OCI-LY7 (cell line): ENCODE results near the gene RRAS. TPM values are rescaled to one million over a fixed set of nuclear protein-coding genes. Genes with fewer than 3 reads are reported as not detected.

Experiments
- BruUV-seq: library from RNA; stranded (reverse); fragments of 400-500 nt; replicated peaks from 2 replicates; lab custom pipeline; 2021; lab: Mats Ljungman, UMichigan
- CTCF ChIA-PET: fragments of 300-600 bp; sonication (Branson Sonifier 250); formaldehyde crosslinking; loops from one replicate; lab custom pipeline; 2022; ENCODE audit warnings: antibody characterized with exemption; ENCODE audit not compliant: unreplicated experiment; lab: Charles Lee
- POLR2A ChIA-PET: fragments of 300-600 bp; sonication (Branson Sonifier 250); formaldehyde crosslinking; loops from one replicate; lab custom pipeline; 2022; ENCODE audit warnings: antibody characterized with exemption; lab: Charles Lee
- DNase-seq: peaks from one replicate; pipeline ENCODE4 v3.0.0-alpha.2; 2015; ENCODE audit warnings: low spot score
- H2AFZ ChIP-seq: fragments of 200-600 bp; sonication (generic), shearing (Covaris generic); 2 replicates; pipeline ENCODE4 v1.6.1; 2014; ENCODE audit warnings: mild to moderate bottlenecking, antibody characterized with exemption, low read length, moderate library complexity
- H3K27ac ChIP-seq: fragments of 200-600 bp; sonication (generic); 2 replicates; pipeline ENCODE4 v1.5.1; 2014; ENCODE audit warnings: mixed run types, low read depth, mild to moderate bottlenecking, moderate library complexity, low read length, inconsistent platforms; ENCODE audit not compliant: poor library complexity, severe bottlenecking
- H3K36me3 ChIP-seq: fragments of 200-600 bp; sonication (generic); 2 replicates; pipeline ENCODE4 v1.6.1; 2014; ENCODE audit warnings: mild to moderate bottlenecking, antibody characterized with exemption, low read length, moderate library complexity, mixed read lengths; ENCODE audit not compliant: insufficient read depth
- H3K4me1 ChIP-seq: fragments of 200-600 bp; sonication (generic); 2 replicates; pipeline ENCODE4 v1.5.1; 2014; ENCODE audit warnings: mild to moderate bottlenecking, low read length; ENCODE audit not compliant: insufficient read depth, poor library complexity, severe bottlenecking
- H3K4me2 ChIP-seq: fragments of 200-600 bp; sonication (generic); 2 replicates; pipeline ENCODE4 v1.6.1; 2014; ENCODE audit warnings: mild to moderate bottlenecking, low read length
- H3K4me3 ChIP-seq: fragments of 200-600 bp; sonication (generic); 2 replicates; pipeline ENCODE4 v1.5.1; 2014; ENCODE audit warnings: mild to moderate bottlenecking, low read depth, low read length; ENCODE audit not compliant: poor library complexity, severe bottlenecking
- H3K79me2 ChIP-seq: fragments of 200-600 bp; sonication (generic); 2 replicates; pipeline ENCODE4 v1.6.1; 2016; ENCODE audit warnings: low read depth, mild to moderate bottlenecking, low read length, moderate library complexity, mixed read lengths; ENCODE audit not compliant: insufficient read depth
- H3K9me2 ChIP-seq: fragments of 200-600 bp; sonication (generic); 2 replicates; pipeline ENCODE4 v1.6.1; 2016; ENCODE audit warnings: mild to moderate bottlenecking, low read length, mixed read lengths; ENCODE audit not compliant: insufficient read depth
- H3K9me3 ChIP-seq: fragments of 200-600 bp; sonication (generic); 2 replicates; pipeline ENCODE4 v1.6.1; 2014; ENCODE audit warnings: mild to moderate bottlenecking, mixed run types, low read length, mixed read lengths
- H4K20me1 ChIP-seq: fragments of 200-600 bp; sonication (generic); 2 replicates; pipeline ENCODE4 v1.6.1; 2014; ENCODE audit warnings: mild to moderate bottlenecking, antibody characterized with exemption, low read length, moderate library complexity, mixed read lengths; ENCODE audit not compliant: insufficient read depth
- CTCF ChIP-seq: fragments of 200-600 bp; sonication (generic); conservative IDR thresholded peaks from 2 replicates; pipeline ENCODE4 v1.5.1; 2014; ENCODE audit warnings: mild to moderate bottlenecking, antibody characterized with exemption, low read length, moderate library complexity, mixed read lengths
- EZH2phosphoT487 ChIP-seq: fragments of 200-600 bp; sonication (generic); IDR thresholded peaks from 2 replicates; pipeline ENCODE4 v1.6.1; 2018; ENCODE audit warnings: low read depth, borderline replicate concordance, mild to moderate bottlenecking, mixed run types, antibody characterized with exemption, low read length, moderate library complexity, mixed read lengths
- intact Hi-C: fragments of 100-400 bp; cut with micrococcal nuclease; formaldehyde crosslinking; loops from one replicate; pipeline ENCODE4 v1.10.0; 2022; ENCODE audit not compliant: unreplicated experiment
- total RNA-seq, 2 experiments: library from RNA; depleted of rRNA in 1 of 2; stranded (reverse); fragments of >200 nt in 1 of 2; shearing (Covaris generic) in 1 of 2; gene quantifications; 2 replicates each; pipeline ENCODE4 v1.2.3, GENCODE V29; 2014 to 2022

The RRAS gene
- total RNA-seq, 2 experiments from 2014 or later, result 4.7 to 5.5 TPM

DNA sequence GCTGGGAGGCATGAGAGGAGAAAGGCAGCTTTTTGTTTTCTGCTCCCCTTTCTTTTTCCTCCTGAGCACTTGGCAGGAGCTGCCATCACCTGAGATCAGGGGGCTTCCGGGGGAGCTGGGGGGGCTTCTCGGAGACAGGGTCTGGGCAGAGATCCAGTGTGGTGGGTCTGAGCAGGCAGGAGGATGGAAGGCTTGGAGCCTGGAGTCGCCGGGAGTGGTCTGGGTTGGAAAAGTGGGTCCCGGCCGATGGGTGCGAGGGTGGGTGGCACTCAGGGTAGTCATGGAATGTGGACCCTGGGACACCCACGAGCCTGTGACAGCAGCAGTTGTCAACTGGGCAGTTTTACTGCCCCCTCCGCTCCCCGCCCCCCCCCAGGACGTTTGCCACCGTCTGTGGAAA is 47.2 kb upstream of the RRAS start:
- intact Hi-C loops, result no loop called here
- TF ChIP-seq CTCF (no peak), EZH2phosphoT487 (no peak)
- no peak for DNase-seq
- peaks cover 2% of the 10 kb centered on the region for H3K4me1 ChIP-seq
- H3K27ac ChIP-seq, result no peak overlapping the region
- ChIA-PET CTCF (interaction anchor here (0.7 kb wide), 1 partner anchor 1391 kb away, joined by 3 read pairs; no protein-coding TSS in a partner anchor), POLR2A (interaction anchor here (0.7 kb wide), 1 partner anchor 10 kb away, joined by 5 read pairs; no protein-coding TSS in a partner anchor)
- H2AFZ ChIP-seq, result no peak overlapping the region
- H3K79me2 ChIP-seq, result peaks cover 5% of the 10 kb centered on the region; the same call in 1 of the 2 replicates
- H3K4me2 ChIP-seq, result no peak overlapping the region
- 0 out of 2 replicates have a peak, but pooled peaks cover 3% of the 10 kb centered on the region for H4K20me1 ChIP-seq
- no peaks in the 10 kb centered on the region for H3K9me3 ChIP-seq
- peaks cover 88% of the 10 kb centered on the region for H3K36me3 ChIP-seq
- no TSS peak for BruUV-seq
- H3K9me2 ChIP-seq, result no peaks in the 10 kb centered on the region
- no peak overlapping the region for H3K4me3 ChIP-seq

- Histone ChIP-seq H3K4me2 (no peak overlapping the region), H3K27ac (no peak overlapping the region), H2AFZ (no peak overlapping the region), H3K9me2 (no peaks in the 10 kb centered on the region), H3K4me1 (no peaks in the 10 kb centered on the region), H3K4me3 (no peak overlapping the region), H3K36me3 (peaks cover 93% of the 10 kb centered on the region), H3K79me2 (peaks cover 11% of the 10 kb centered on the region; the same call in 1 of the 2 replicates), H4K20me1 (0 out of 2 replicates have a peak, but pooled peaks cover 6% of the 10 kb centered on the region), H3K9me3 (no peaks in the 10 kb centered on the region)
- TF ChIP-seq EZH2phosphoT487 (no peak), CTCF (no peak)
- no TSS peak for BruUV-seq
- ChIA-PET CTCF (interaction anchor here (0.7 kb wide), 1 partner anchor 1391 kb away, joined by 3 read pairs; no protein-coding TSS in a partner anchor), POLR2A (no interaction called here)
- DNase-seq, result no peak
- intact Hi-C loops, result no loop called here
Measured at GRCh38 chr19:49686503-49687088, 46.7 kb upstream of the RRAS start.

DNA sequence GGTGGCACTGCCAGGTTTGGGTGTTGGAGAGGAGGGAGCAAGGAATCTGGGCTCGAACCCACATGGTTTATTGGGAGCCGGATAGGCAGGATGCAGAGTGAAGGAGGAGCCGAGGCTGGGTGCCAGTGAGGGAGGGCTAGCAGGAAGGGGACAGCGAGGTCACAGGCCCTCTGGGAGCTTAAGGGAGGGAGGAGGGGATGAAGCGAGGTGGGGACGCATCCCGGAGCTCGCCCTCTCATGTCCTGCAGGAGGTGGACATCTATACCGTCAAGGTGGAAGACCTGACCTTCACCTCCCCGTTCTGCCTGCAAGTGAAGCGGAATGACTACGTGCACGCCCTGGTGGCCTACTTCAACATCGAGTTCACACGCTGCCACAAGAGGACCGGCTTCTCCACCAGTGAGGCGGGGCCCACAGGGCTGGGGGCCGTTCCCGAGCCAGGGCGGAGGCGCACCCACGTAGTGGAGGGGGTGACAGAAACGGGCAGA is 45.9 kb upstream of the RRAS start:
- H3K4me2 ChIP-seq, result no peak overlapping the region
- intact Hi-C loops, result no loop called here
- TF ChIP-seq EZH2phosphoT487, result no peak
- TF ChIP-seq CTCF, result no peak
- H3K79me2 ChIP-seq, result peaks cover 18% of the 10 kb centered on the region
- no peak overlapping the region for H3K4me3 ChIP-seq
- no peak overlapping the region for H3K27ac ChIP-seq
- peaks cover 98% of the 10 kb centered on the region for H3K36me3 ChIP-seq
- H3K9me3 ChIP-seq, result no peaks in the 10 kb centered on the region
- ChIA-PET POLR2A (no interaction called here), CTCF (no interaction called here)
- H4K20me1 ChIP-seq, result 0 out of 2 replicates have a peak, but pooled peaks cover 6% of the 10 kb centered on the region
- BruUV-seq, result no TSS peak
- no peaks in the 10 kb centered on the region for H3K9me2 ChIP-seq
- DNase-seq, result no peak
- no peak overlapping the region for H2AFZ ChIP-seq
- peaks cover 4% of the 10 kb centered on the region for H3K4me1 ChIP-seq
